Stimulated activated CD4-positive, alpha-beta T cell treated with anti-CD3 and anti-CD28 coated beads, Interleukin-4, amount 100 ng/mL, for 4 hours (primary cell): Measurements from ENCODE around the gene TRIM14.
"Not testable (repeated sequence)": the region's sequence is repeated elsewhere in the genome, so short reads cannot be mapped to it uniquely, and the experiment has no call there.

Experiments used
- DNase-seq, 2 experiments: peaks; one replicate each; pipeline ENCODE4 v3.0.0-alpha.2; 2020

TRIM14 gene

DNA sequence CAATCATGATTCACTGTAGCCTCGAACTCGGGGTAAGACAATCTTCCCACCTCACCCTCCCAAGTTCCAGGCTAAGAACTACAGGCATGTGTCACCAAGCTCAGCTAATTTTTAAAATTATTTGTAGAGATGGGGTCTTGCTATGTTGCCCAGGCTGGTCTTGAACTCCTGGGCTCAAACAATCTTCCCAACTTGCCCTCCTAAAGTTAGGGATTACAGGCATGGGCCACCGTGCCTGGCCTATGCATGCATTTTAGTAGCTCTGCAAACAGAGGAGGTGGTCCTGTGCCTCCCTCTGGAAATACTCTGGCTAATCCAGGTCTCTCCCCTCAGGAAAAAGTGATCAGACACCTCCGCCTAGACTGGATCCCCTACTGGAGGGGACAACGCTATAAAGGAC, 21.5 kb upstream of the TRIM14 start:
- no peak for DNase-seq

GRCh38 chr9:98136489-98136888, 17.5 kb upstream of the TRIM14 start:
- DNase-seq, result no peak

- DNase-seq, result no peak
Observed at GRCh38 chr9:98135938-98136337, 16.9 kb upstream of the TRIM14 start.

DNA sequence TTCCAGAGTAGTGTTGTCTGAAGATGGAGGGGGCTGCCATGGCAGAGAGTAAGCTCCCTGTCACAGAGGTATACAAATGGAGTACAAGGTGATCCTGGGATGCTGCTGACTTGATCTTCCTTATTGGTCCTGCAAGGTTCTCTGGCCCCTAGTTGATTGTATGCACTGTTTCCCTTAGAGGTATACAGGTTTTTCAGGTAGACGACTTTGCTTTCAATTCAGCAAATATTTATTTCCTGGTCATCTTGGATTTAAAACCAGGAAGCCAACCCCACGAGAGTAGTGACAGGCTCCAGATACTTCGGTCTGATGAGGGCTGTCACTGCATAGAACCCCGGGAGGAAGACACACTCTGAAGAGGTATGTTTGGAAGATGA, 16.5 kb upstream of the TRIM14 start:
- no peak for DNase-seq

- DNase-seq, result no peak
Observed at GRCh38 chr9:98134702-98135557, 15.9 kb upstream of the TRIM14 start.

- no peak for DNase-seq
Observed at GRCh38 chr9:98132806-98133631, 14.0 kb upstream of the TRIM14 start.

- no peak for DNase-seq
Observed at GRCh38 chr9:98132158-98132557, 13.1 kb upstream of the TRIM14 start.

- no peak for DNase-seq
Observed at GRCh38 chr9:98130576-98131228, 11.7 kb upstream of the TRIM14 start.

DNA sequence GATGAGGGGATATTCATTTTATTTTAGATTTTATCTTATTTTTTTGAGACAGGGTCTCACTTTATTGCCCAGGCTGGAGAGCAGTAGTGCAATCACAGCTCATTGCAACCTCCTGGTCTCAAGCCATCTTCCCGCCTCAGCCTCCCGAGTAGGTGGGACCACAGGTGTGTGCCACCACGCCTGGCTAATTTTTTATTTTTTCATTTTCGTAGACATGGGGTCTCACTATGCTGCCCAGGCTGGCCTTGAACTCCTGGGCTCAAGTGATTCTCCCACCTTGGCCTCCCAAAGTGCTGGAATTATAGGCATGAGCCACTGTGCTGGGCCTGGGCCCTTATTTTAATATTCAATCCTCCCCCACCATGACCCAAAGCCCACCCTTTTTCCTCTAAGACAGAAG, 11.0 kb upstream of the TRIM14 start:
- DNase-seq, result not testable (repeated sequence)

GRCh38 chr9:98129451-98129881, 10.4 kb upstream of the TRIM14 start:
- DNase-seq, result no peak

DNA sequence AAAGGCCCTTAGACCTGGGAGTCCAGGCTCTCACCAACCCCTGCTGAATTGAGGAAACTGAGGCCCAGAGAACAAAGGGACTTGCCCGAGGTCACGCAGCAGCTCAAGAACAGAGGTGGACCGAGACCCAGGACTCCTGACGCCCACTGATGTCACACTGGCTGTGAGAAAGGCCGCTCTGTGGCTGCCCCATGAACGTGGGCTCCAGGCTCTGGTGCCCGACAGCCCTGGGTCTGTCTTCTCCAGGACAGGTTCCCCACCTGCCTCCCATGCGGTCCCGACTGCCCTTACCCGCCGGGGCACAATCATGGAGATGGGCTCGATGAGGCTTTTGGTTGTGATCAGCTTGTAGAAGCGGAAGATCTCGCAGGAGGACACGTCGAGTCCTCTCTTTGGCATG, 9.3 kb upstream of the TRIM14 start:
- no peak for DNase-seq

DNA sequence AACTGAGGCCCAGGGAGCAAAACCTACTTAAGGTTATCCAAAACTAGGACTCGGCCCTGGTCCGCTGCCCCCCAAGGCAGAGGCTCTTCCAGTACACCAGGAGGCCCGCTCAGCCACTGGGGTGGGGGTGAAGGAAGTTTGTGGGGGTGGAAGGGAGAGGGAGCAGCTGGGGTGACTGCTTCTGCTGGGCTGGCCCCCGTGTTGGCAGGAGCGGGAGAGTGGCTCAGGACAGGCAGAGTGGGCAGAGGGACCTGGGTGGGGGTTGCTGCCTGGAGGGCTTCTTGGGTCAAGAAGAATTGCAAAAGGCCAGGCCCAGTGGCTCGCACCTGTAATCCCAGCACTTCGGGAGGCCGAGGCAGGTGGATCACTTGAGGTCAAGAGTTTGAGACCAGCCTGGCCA, 8.2 kb upstream of the TRIM14 start:
- DNase-seq, result no peak

DNA sequence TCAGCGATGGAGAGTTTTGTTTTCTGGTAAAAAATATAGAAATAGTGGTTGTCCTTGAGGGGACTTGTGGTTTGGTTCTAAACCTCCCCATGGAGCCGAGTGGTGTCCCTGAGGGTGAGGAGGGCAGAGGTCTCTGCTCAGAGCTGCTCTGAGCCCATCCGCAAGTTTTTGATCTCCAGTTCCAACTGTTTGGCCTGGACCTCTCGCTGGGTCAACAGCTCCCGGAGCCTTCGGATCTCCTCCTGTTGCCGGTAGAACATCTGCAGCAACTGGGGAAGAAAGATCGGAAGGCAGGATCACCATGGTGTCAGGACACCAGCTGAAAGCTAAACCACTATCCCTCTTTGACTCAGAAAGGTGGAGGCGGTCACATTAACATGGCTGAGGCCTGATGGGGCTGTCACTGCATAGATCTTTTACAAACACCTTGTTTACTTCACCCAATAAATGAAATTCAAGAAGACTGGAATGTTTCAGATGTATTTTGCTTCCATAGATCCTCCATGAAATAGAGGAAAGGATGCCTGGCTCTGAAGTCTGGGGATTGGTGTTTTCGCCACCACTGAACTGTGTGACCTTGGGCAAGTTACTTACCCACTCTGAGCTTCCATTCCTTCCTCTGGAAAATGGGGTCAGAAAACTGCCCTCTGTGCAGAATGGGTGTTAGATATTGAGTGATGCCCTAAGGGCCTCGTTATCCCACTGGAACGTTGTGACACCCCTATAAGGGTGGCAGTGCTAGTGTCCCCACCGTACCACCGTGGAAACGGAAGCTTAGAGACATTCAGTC, 5.8 kb upstream of the TRIM14 start:
- no peak for DNase-seq

DNA sequence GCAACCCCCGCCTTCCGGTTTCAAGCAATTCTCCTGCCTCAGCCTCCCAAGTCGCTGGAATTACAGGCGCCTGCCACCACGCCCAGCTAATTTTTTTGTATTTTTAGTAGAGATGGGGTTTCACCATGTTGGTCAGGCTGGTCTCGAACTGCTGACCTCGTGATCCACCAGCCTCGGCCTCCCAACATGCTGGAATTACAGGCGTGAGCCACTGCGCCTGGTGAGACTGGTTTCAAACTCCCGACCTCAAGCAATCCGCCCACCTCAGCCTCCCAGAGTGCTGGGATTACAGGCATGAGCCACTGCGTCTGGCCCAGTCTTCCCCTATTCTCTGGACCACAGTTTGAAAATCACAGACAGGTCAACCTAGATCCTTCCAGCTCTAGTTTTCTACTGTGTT, 5.1 kb upstream of the TRIM14 start:
- not testable (repeated sequence) for DNase-seq

GRCh38 chr9:98121058-98121457, 2.0 kb upstream of the TRIM14 start:
- DNase-seq, result no peak

GRCh38 chr9:98120476-98120875, 1.5 kb upstream of the TRIM14 start:
- DNase-seq, result no peak

GRCh38 chr9:98117984-98118639, 910 bp downstream of the TRIM14 start:
- peak; percentile 21 to 47 for DNase-seq

GRCh38 chr9:98117097-98117496, 1.9 kb downstream of the TRIM14 start:
- DNase-seq, result not testable (repeated sequence)

DNA sequence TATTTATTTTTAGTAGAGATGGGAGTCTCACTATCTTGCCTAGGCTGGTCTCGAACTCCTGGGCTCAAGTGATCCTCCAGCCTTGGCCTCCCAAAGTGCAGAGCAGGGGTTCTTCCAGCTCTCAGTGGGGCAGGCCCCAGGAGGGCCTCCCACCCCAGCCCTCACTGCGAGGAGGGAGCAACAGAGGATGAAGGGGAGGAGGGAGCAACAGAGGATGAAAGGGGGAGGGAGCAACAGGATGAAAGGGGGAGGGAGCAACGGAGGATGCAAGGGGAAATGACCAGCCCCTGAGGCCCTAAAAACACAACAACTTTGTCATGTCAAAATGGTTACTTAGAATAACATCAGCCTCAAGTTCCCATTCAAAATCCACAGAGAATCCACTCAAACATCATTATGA, 10.0 kb downstream of the TRIM14 start:
- no peak for DNase-seq

DNA sequence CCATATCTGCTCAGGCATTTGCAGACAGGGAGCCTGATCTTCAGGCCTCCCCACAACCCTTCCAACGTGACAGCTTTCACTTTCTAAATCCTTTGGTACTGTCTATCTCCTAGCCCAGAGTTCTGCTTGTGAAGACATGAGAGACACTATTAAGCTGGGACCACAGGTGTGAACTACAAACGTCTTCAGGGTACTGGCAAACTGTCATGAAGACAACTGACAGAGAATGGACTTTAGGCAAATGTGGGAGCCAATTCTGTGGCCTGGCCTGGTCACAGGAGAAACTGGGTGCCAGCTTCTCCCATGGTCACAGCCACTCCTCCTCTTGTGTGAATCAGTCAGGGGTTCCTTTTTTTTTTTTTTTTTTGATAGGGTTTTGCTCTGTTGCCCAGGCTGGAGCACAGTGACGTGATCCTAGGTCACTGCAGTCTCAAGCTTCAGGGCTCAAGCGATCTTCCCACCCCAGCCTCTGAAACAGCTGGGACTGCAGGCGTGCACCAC, 10.4 kb downstream of the TRIM14 start:
- peak in 1 of 2 experiments; percentile 25 for DNase-seq

DNA sequence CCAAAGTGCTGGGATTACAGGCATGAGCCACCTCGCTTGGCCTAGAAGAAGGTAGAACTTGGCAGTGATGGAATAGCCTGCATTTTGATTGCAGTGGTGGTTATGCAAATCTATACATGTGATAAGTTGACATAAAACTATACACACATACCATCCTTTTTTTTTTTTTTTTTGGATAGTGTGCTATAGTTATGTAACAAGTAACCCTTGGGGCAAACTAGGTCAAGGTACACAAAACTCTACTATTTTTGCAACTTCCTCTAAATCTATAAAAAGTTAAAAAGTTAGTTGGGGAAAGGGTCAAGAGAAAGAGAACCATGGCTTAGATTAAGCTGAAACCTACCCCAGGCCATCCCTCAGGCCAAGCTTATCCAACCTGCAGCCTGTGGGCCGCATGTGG, 11.1 kb downstream of the TRIM14 start:
- no peak for DNase-seq

- no peak for DNase-seq
Observed at GRCh38 chr9:98105006-98105405, 14.0 kb downstream of the TRIM14 start.
